ENCODE measurements around the gene AFTPH.

- TF ChIP-seq CTCF (IDR thresholded peaks at IDR 0.05): no peak
- no peak for TF ChIP-seq POLR2A (IDR thresholded peaks at IDR 0.05)
These were observed 56.9 kb downstream of the AFTPH start for GRCh38 chr2:64581018-64581417.
